GM18499 (cell line): ENCODE measurements around the gene IL18BP.

Source experiments
- ATAC-seq: cut with Tn5 transposase; IDR thresholded peaks from one replicate; pipeline ENCODE4 v1.9.1; 2021; ENCODE audit warnings: moderate number of reproducible peaks; ENCODE audit not compliant: insufficient read depth, unreplicated experiment

Gene IL18BP

GRCh38 chr11:71995726-71996291, 2.9 kb upstream of the IL18BP start:
- ATAC-seq = no peak

- no peak for ATAC-seq
These were observed 2.2 kb upstream of the IL18BP start for GRCh38 chr11:71996517-71996916.

DNA sequence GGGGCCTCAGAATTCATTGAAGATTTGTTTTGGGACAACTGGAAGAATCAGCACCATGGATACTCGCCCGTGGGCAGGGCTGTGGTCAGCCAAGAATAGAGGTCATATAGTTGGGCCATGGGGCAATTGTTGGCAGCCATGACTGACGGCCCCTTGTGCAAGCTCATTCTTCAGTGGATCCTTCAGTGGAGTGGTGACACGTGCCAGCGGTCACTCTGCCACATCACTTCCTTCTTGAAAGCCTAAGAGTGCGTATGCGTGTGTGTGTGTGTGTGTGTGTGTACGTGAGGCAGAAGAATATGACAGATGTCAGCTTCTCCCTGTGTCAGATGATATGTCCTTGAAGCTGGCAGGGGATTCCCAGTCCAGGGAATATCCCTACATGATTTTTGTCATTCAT, 1.8 kb upstream of the IL18BP start:
- no peak for ATAC-seq

GRCh38 chr11:71997594-71997993, 1.1 kb upstream of the IL18BP start:
- ATAC-seq = no peak

DNA sequence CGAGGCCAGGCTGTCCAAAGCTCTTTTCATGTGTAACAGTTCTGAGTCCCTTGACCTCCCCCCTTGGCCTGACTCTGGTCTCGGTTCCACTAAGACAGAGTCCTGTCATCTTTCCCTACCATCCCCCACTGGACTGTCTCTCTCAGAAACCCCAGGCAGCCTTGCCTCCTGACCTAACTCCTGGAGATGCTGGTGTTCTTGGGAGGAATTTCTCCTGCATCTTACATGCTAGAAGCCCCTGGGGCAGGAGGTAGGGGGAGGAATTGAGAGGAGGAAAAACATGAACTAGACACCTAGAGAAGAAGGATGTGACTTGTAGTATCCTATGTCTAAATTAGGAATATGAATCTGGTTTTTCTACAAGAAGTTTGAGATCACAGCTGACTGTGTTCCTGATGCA, 648 bp upstream of the IL18BP start:
- no peak for ATAC-seq

GRCh38 chr11:71999362-71999761, 653 bp downstream of the IL18BP start:
- ATAC-seq = no peak

GRCh38 chr11:71999798-72000197, 1.1 kb downstream of the IL18BP start:
- ATAC-seq = no peak

DNA sequence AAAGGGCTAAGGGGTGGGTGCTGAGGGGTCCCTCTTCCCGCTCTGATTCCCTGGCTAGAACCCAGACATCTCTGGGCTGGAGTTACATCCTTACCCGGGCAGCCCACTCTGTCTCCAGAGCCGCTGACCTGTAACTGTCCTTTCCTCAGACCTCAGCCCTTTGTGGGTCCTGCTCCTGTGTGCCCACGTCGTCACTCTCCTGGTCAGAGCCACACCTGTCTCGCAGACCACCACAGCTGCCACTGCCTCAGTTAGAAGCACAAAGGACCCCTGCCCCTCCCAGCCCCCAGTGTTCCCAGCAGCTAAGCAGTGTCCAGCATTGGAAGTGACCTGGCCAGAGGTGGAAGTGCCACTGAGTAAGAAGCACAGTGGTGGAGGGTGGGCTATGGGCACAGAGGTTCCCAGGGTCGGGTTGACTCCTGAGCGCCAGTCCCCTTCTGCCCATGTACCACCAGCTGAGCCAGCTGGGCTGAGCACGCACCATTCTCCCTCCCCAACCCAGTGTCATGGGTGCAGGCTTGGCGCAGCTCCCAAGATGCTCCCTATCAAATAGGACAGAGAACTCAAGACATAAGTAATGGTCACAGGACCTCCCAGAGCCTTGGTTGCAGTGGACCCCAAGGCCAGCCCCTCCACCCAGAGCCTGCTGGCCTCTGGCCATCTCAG, 1.6 kb downstream of the IL18BP start:
- no peak for ATAC-seq

GRCh38 chr11:72001285-72001684, 2.6 kb downstream of the IL18BP start:
- no peak for ATAC-seq

GRCh38 chr11:72001834-72002591, 3.3 kb downstream of the IL18BP start:
- ATAC-seq = no peak

DNA sequence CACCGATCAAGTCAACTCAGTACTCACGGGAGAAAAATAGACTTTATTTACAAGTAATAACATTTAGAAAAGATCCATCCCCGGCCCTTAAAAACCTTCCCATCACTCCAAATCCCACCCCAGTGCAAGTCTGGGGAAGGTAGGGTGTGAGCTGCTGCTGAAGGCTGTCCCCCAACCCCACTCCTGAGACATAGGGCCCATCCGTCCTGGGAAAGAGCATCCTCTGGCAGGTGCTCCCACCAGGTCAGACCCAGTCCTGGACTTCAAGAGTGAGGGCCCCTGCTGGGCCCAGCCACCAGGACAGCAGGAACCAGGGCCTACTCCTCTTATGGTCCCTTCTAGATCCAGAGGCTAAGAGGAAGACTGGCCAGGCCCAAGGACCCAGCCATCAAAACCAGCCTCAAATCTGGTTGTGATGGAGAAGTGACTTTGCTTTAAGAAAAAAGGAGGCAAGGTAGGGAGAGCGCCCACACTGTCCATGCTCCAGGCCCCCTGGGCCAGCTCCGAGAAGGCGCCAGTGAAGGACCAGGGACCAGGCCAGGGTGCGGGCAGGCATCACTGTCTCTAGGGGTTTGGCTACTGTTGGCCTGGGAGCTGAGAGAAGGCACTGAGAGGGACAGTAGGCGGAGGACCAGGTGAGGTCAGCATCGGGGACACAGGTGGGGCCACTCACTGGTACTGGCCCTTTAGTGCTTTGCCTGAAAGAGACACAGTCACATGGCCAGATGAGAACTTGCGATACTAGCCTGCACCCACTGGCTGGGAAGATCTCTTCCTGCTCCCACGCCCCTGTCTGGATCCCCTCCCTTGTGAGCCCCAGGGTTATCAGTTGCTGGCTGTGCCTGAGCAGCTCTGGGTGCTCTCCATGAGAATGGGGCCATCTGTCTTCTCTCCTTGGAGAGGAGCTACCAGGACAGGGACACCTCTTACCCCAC, 4.4 kb downstream of the IL18BP start:
- ATAC-seq = no peak

- ATAC-seq = no peak
These were observed 5.1 kb downstream of the IL18BP start for GRCh38 chr11:72003776-72004171.

GRCh38 chr11:72004515-72005346, 6.0 kb downstream of the IL18BP start:
- ATAC-seq = no peak

DNA sequence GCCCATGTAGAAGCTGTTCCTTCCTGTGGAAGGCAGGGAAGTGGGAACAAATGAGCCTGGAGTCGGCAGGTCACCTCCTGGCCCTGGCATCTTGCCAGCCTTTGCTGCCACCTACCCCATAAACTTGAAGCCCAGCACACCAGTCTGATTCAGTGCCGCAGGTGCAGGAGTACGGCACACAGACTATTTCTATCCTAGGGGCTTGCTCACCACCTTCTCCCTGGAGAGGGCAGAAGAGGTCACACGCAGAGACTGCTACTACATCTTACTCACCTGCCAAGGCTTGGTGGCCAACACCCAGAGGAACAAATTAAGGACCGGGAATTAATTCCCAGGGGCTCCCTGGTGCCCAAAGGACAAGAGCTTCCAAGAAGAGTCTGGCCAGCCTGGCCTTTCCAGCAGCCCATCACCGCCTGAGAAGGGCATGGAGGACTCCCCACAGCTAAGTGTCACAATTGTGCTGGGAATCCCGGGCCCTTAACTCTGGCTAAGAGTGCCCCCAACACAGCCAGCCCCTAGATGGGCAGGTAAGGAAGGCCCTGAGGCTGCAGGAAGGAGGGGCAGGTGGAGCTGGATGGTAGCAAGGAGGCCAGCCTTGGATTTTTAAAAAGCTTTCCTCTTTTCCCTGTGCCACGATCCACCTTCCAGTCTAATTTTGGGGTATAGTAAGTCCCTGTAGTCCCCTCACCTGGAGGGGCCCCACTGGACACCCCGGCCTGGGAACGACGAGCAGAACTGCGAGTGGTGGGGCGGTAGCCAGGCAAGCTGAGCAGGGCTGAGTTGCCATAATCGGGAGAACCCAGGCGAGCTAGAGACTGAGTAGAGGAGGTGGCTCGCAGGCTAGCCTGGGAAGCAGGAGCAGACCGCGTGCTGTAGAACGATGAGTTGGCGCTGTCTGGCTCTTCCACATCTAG, 6.9 kb downstream of the IL18BP start:
- ATAC-seq = no peak

GRCh38 chr11:72006309-72007088, 7.8 kb downstream of the IL18BP start:
- no peak for ATAC-seq

GRCh38 chr11:72007089-72007476, 8.4 kb downstream of the IL18BP start:
- no peak for ATAC-seq

GRCh38 chr11:72007587-72007986, 8.9 kb downstream of the IL18BP start:
- no peak for ATAC-seq

GRCh38 chr11:72008728-72009127, 10.0 kb downstream of the IL18BP start:
- ATAC-seq = no peak
